ENCODE data around the gene PDE8B.

DNA sequence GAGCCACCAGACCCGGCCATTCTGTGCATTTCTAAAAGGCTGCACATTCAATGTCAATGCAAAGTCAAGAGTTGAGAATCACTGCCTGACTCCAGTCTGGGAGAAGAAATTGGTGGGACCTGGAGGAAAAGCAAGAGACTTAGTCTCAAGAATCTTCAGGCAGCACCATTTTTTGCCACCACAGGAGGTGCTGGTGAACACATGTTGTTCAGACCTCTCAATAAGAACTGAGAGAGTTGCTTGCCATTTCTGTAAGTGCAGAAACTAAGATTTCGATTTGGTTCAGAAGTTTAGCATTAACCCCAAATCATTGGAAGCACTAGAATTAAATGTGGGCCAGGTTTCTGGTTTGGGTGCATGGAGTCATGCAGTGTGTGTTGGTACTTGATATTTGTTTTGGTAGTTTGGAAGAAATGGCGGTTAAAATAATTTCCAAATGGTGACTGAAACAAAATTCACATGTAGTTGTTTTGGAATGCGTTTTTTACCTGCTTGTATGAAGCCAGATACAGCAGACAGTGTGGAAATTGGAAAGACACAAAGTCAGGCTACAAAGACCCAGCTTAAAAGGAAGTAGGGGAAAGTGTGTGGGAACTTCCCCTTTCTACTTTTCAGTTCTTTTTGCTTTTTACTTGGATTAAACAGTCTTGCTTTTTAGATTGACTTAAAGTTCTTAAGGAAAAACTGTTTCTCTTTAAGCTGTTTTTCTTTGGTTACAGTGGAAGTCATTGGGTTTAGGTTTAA lies 20.4 kb downstream of the PDE8B start:
- no peak for TF ChIP-seq EZH2 (IDR thresholded peaks at IDR 0.05; ENCODE audit: low read depth)
- TF ChIP-seq, protein P1, sequence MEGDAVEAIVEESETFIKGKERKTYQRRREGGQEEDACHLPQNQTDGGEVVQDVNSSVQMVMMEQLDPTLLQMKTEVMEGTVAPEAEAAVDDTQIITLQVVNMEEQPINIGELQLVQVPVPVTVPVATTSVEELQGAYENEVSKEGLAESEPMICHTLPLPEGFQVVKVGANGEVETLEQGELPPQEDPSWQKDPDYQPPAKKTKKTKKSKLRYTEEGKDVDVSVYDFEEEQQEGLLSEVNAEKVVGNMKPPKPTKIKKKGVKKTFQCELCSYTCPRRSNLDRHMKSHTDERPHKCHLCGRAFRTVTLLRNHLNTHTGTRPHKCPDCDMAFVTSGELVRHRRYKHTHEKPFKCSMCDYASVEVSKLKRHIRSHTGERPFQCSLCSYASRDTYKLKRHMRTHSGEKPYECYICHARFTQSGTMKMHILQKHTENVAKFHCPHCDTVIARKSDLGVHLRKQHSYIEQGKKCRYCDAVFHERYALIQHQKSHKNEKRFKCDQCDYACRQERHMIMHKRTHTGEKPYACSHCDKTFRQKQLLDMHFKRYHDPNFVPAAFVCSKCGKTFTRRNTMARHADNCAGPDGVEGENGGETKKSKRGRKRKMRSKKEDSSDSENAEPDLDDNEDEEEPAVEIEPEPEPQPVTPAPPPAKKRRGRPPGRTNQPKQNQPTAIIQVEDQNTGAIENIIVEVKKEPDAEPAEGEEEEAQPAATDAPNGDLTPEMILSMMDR (conservative IDR thresholded peaks at IDR 0.05), result peak; percentile 35; the same call in 1 of the 2 replicates
